Activated naive CD8-positive, alpha-beta T cell treated with anti-CD3 and anti-CD28 coated beads, Interleukin-2, amount 50 U/mL, for 24 hours (primary cell): Measurements from ENCODE around the gene SPN.
A peak's percentile ranks its signal among the peaks of the same experiment; 100 is the strongest.
"Not testable (repeated sequence)": the region's sequence is repeated elsewhere in the genome, so short reads cannot be mapped to it uniquely, and the experiment has no call there.

Experiments
- ATAC-seq: fragments of 150-1000 bp; cut with Tn5 transposase; one replicate; pipeline ENCODE4 v1.10.0; 2021
- DNase-seq: peaks from one replicate; pipeline ENCODE4 v3.0.0; 2021
- H3K27ac Mint-ChIP-seq: one replicate; pipeline ENCODE4 v1.8.0; 2021; ENCODE audit warnings: mild to moderate bottlenecking, mixed read lengths
- H3K27me3 Mint-ChIP-seq: one replicate; pipeline ENCODE4 v1.8.0; 2021; ENCODE audit warnings: mixed read lengths
- H3K36me3 Mint-ChIP-seq: one replicate; pipeline ENCODE4 v1.8.0; 2021; ENCODE audit warnings: low read depth, mixed read lengths
- H3K4me1 Mint-ChIP-seq: one replicate; pipeline ENCODE4 v1.8.0; 2021; ENCODE audit warnings: mixed read lengths
- H3K4me3 Mint-ChIP-seq: one replicate; pipeline ENCODE4 v1.8.0; 2021; ENCODE audit warnings: mild to moderate bottlenecking, moderate library complexity, mixed read lengths
- H3K9me3 Mint-ChIP-seq: one replicate; pipeline ENCODE4 v1.8.0; 2021; ENCODE audit warnings: mixed read lengths

SPN gene

GRCh38 chr16:29663016-29663806 lies at the start of gene SPN:
Gene SPN, plus strand, starts transcription at chr16:29663247. Its CDS starts 482 bp downstream, at chr16:29663729.
- H3K27me3 Mint-ChIP-seq = no peaks in the 10 kb centered on the region
- peak; percentile 64 for DNase-seq
- H3K36me3 Mint-ChIP-seq = peaks cover 39% of the 10 kb centered on the region
- ATAC-seq = peak; percentile 37
- H3K4me3 Mint-ChIP-seq = peak within 1 kb of the TSS; percentile 100
- H3K9me3 Mint-ChIP-seq = no peaks in the 10 kb centered on the region
- H3K27ac Mint-ChIP-seq = peak within 1 kb of the TSS; percentile 99
- peaks cover 67% of the 10 kb centered on the region for H3K4me1 Mint-ChIP-seq

- Mint-ChIP-seq H3K27ac (peak overlapping the region; percentile 99), H3K4me3 (peak overlapping the region; percentile 93), H3K4me1 (peaks cover 21% of the 10 kb centered on the region), H3K36me3 (peaks cover 25% of the 10 kb centered on the region)
- peak; percentile 96 for DNase-seq
- H3K9me3 Mint-ChIP-seq, H3K27me3 Mint-ChIP-seq: not testable (repeated sequence)
- peak; percentile 44 for ATAC-seq
Measured at GRCh38 chr16:29613307-29614057, 49.6 kb upstream of the SPN start.

GRCh38 chr16:29614691-29615314 lies 48.2 kb upstream of the SPN start:
- H3K27me3 Mint-ChIP-seq, H3K4me3 Mint-ChIP-seq, ATAC-seq, H3K27ac Mint-ChIP-seq, H3K9me3 Mint-ChIP-seq, DNase-seq: not testable (repeated sequence)
- Mint-ChIP-seq H3K4me1 (peaks cover 12% of the 10 kb centered on the region), H3K36me3 (peaks cover 18% of the 10 kb centered on the region)

- peaks cover 15% of the 10 kb centered on the region for H3K36me3 Mint-ChIP-seq
- not testable (repeated sequence) for H3K27ac Mint-ChIP-seq, H3K9me3 Mint-ChIP-seq, ATAC-seq, H3K4me3 Mint-ChIP-seq, DNase-seq, H3K4me1 Mint-ChIP-seq, H3K27me3 Mint-ChIP-seq
Measured at GRCh38 chr16:29616127-29616526, 46.9 kb upstream of the SPN start.

- ATAC-seq = peak; percentile 55
- not testable (repeated sequence) for H3K27me3 Mint-ChIP-seq, H3K4me1 Mint-ChIP-seq, H3K27ac Mint-ChIP-seq, H3K4me3 Mint-ChIP-seq, H3K9me3 Mint-ChIP-seq, H3K36me3 Mint-ChIP-seq
- DNase-seq = peak; percentile 51
Measured at GRCh38 chr16:29620591-29620990, 42.5 kb upstream of the SPN start.

- not testable (repeated sequence) for H3K27ac Mint-ChIP-seq, ATAC-seq, DNase-seq, H3K9me3 Mint-ChIP-seq, H3K36me3 Mint-ChIP-seq, H3K27me3 Mint-ChIP-seq, H3K4me3 Mint-ChIP-seq
- H3K4me1 Mint-ChIP-seq = peaks cover 26% of the 10 kb centered on the region
Measured at GRCh38 chr16:29622738-29623137, 40.3 kb upstream of the SPN start.

GRCh38 chr16:29623253-29623652 lies 39.8 kb upstream of the SPN start:
- peaks cover 29% of the 10 kb centered on the region for H3K4me1 Mint-ChIP-seq
- not testable (repeated sequence) for H3K27ac Mint-ChIP-seq, H3K4me3 Mint-ChIP-seq, H3K9me3 Mint-ChIP-seq, DNase-seq, H3K27me3 Mint-ChIP-seq, ATAC-seq, H3K36me3 Mint-ChIP-seq

- H3K27ac Mint-ChIP-seq, H3K27me3 Mint-ChIP-seq, H3K9me3 Mint-ChIP-seq, DNase-seq, ATAC-seq, H3K4me3 Mint-ChIP-seq, H3K36me3 Mint-ChIP-seq: not testable (repeated sequence)
- peaks cover 33% of the 10 kb centered on the region for H3K4me1 Mint-ChIP-seq
Measured at GRCh38 chr16:29625114-29625513, 37.9 kb upstream of the SPN start.

GRCh38 chr16:29626778-29627331 lies 36.2 kb upstream of the SPN start:
- not testable (repeated sequence) for H3K27me3 Mint-ChIP-seq, H3K36me3 Mint-ChIP-seq, H3K9me3 Mint-ChIP-seq
- DNase-seq (peak; percentile 51), ATAC-seq (peak; percentile 99)
- Mint-ChIP-seq H3K4me3 (peak overlapping the region; percentile 59), H3K4me1 (peaks cover 33% of the 10 kb centered on the region), H3K27ac (peak overlapping the region; percentile 92)

- not testable (repeated sequence) for DNase-seq, H3K36me3 Mint-ChIP-seq, H3K27me3 Mint-ChIP-seq, H3K4me3 Mint-ChIP-seq, H3K9me3 Mint-ChIP-seq
- peaks cover 33% of the 10 kb centered on the region for H3K4me1 Mint-ChIP-seq
- H3K27ac Mint-ChIP-seq = peak overlapping the region; percentile 92
- peak; percentile 11 for ATAC-seq
Measured at GRCh38 chr16:29627661-29628075, 35.4 kb upstream of the SPN start.

- peaks cover 33% of the 10 kb centered on the region for H3K4me1 Mint-ChIP-seq
- H3K27ac Mint-ChIP-seq, DNase-seq, H3K4me3 Mint-ChIP-seq, H3K36me3 Mint-ChIP-seq, H3K27me3 Mint-ChIP-seq, ATAC-seq, H3K9me3 Mint-ChIP-seq: not testable (repeated sequence)
Measured at GRCh38 chr16:29628707-29629106, 34.3 kb upstream of the SPN start.

GRCh38 chr16:29629318-29629717 lies 33.7 kb upstream of the SPN start:
- H3K27ac Mint-ChIP-seq, H3K27me3 Mint-ChIP-seq, H3K4me3 Mint-ChIP-seq, H3K9me3 Mint-ChIP-seq, DNase-seq, H3K36me3 Mint-ChIP-seq, ATAC-seq: not testable (repeated sequence)
- peaks cover 33% of the 10 kb centered on the region for H3K4me1 Mint-ChIP-seq

GRCh38 chr16:29631658-29632057 lies 31.4 kb upstream of the SPN start:
- not testable (repeated sequence) for DNase-seq, H3K36me3 Mint-ChIP-seq, H3K9me3 Mint-ChIP-seq, H3K4me3 Mint-ChIP-seq, ATAC-seq, H3K27ac Mint-ChIP-seq, H3K27me3 Mint-ChIP-seq
- H3K4me1 Mint-ChIP-seq = peaks cover 17% of the 10 kb centered on the region

GRCh38 chr16:29635902-29636301 lies 27.1 kb upstream of the SPN start:
- H3K4me1 Mint-ChIP-seq, H3K36me3 Mint-ChIP-seq, H3K4me3 Mint-ChIP-seq, DNase-seq, ATAC-seq, H3K27ac Mint-ChIP-seq, H3K27me3 Mint-ChIP-seq, H3K9me3 Mint-ChIP-seq: not testable (repeated sequence)
